Retinal pigment epithelial cell (primary cell): ENCODE results near the gene HDAC9.
"Not testable (repeated sequence)": the region's sequence is repeated elsewhere in the genome, so short reads cannot be mapped to it uniquely, and the experiment has no call there.

Experiments
- DNase-seq: peaks from one replicate; pipeline ENCODE4 v3.0.0-alpha.2; 2010; ENCODE audit warnings: low read depth
- H3K4me3 ChIP-seq: 2 replicates; pipeline ENCODE4 v1.5.1; 2011; ENCODE audit warnings: mild to moderate bottlenecking, low read length, control low read depth, moderate library complexity
- TF ChIP-seq, protein P1 (sequence below): conservative IDR thresholded peaks from 2 replicates; pipeline ENCODE4 v1.5.1; 2011; ENCODE audit warnings: low read depth, low read length, control low read depth, inconsistent platforms

HDAC9 gene

DNA sequence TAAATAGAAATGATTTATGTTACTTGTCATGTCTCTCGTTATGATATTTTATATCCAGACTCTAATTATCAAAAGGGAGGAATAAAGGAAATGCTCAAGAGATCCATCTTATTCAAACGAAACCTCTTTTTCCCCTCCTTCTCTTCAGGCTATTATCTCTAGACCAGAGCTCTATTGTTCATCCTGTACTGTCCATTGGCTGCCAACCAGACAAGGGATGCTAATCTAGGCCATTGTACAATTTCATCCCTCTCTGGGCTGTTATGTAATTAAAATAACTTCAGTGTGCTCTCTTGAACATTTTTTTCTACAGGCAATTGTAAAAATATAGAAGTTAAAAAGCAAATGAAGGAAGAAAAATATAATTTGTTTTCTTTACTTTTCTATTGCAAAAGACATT lies 220.4 kb downstream of the HDAC9 start:
- no peak overlapping the region for H3K4me3 ChIP-seq
- DNase-seq: no peak
- TF ChIP-seq, protein P1, sequence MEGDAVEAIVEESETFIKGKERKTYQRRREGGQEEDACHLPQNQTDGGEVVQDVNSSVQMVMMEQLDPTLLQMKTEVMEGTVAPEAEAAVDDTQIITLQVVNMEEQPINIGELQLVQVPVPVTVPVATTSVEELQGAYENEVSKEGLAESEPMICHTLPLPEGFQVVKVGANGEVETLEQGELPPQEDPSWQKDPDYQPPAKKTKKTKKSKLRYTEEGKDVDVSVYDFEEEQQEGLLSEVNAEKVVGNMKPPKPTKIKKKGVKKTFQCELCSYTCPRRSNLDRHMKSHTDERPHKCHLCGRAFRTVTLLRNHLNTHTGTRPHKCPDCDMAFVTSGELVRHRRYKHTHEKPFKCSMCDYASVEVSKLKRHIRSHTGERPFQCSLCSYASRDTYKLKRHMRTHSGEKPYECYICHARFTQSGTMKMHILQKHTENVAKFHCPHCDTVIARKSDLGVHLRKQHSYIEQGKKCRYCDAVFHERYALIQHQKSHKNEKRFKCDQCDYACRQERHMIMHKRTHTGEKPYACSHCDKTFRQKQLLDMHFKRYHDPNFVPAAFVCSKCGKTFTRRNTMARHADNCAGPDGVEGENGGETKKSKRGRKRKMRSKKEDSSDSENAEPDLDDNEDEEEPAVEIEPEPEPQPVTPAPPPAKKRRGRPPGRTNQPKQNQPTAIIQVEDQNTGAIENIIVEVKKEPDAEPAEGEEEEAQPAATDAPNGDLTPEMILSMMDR: no peak

DNA sequence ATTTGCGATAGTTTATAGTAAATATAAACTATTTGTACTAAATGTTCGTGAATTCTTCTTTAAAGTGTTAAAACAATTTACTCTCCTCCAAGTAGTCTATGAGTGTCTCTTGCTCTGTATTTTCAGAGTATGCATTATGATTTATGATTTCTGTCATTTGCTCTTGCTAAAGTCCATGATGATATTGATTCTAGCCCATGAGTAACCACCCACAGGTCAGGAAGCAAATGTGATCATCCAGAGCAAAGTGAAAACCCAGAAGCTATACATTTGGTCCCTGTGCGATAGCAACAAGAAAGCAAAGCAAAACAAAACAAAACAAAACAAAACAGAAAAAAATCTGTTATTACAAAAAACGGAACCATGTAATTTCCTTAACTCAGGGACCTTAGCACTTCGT lies 225.9 kb downstream of the HDAC9 start:
- no peak for DNase-seq
- TF ChIP-seq, protein P1: no peak
- H3K4me3 ChIP-seq: no peak overlapping the region

DNA sequence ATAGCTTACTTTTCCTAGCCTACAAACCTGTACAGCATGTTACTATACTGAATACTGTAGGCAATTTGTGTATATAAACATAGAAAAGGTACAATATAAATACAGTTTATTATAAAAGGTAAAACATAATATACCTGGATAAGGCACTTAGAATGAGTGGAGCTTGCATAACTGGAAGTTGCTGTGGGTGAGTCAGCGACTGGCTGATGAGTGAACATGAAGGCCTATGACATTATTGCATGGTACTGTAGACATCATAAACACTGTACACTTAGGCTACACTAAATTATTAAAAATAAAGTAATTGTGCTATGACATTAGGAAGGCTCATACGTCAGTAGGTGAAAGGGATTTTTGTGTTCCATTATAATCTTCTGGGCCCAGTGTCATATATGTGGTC lies 228.8 kb downstream of the HDAC9 start:
- no peak overlapping the region for H3K4me3 ChIP-seq
- DNase-seq: no peak
- TF ChIP-seq, protein P1: no peak

DNA sequence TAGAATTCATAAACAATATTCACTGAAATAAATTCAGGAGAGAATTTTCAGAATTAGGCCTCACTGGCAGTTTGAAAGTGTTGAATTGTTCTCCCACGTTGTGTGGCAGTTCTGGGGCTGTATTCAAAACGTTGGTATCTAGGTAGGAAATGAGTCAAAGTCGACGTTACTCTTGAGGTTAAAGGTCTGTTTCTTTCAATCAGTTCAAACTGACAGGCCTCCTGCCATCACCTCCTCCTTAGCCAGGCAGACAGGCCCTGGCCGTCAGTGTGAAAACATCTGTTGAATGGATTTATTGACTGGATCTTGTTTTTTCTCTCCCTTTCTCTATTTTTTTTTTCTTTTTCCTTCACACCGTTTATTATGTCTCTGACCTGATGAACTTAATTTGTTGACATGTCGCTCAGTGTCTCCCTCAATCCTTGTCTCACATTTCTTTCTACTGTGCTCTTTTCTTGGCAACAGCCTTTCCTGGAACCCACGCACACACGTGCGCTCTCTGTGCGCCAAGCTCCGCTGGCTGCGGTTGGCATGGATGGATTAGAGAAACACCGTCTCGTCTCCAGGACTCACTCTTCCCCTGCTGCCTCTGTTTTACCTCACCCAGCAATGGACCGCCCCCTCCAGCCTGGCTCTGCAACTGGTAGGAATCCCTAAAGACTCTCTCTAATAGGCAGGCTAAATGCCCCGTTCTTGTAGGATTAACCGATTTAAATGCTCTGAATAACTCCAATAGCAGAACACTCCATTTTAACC lies 231.7 kb downstream of the HDAC9 start:
- DNase-seq: no peak
- TF ChIP-seq, protein P1: no peak
- H3K4me3 ChIP-seq: no peak overlapping the region

DNA sequence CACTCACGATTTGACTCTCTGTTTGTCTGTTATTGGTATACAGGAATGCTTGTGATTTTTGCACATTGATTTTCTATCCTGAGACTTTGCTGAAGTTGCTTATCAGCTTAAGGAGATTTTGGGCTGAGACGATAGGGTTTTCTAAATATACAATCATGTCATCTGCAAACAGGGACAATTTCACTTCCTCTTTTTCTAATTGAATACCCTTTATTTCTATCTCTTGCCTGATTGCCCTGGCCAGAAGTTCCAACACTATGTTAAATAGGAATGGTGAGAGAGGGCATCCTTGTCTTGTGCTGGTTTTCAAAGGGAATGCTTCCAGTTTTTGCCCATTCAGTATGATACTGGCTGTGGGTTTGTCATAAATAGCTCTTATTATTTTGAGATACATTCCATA lies 240.5 kb downstream of the HDAC9 start:
- not testable (repeated sequence) for DNase-seq

DNA sequence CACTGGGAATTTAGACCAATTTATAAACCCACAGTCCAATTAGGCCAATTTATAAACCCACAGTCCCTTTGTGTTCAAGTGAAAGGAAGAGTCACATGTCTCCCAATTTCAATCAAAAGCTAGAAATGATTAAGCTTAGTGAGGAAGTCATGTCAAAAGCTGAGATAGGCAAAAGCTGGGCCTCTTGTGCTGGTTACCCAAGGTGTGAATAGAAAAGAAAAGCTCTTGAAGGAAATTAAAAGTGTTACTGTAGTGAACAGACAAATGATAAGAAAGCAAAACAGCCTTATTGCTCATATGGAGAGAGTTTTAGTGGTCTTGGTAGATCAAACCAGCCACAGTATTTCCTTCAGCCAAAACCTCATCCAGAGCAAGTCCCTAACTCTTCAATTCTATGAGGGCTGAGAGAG lies 245.0 kb downstream of the HDAC9 start:
- no peak overlapping the region for H3K4me3 ChIP-seq
- no peak for DNase-seq

More for the DNA sequence above, 240.5 kb downstream of the HDAC9 start:
- not testable (repeated sequence) for H3K4me3 ChIP-seq

DNA sequence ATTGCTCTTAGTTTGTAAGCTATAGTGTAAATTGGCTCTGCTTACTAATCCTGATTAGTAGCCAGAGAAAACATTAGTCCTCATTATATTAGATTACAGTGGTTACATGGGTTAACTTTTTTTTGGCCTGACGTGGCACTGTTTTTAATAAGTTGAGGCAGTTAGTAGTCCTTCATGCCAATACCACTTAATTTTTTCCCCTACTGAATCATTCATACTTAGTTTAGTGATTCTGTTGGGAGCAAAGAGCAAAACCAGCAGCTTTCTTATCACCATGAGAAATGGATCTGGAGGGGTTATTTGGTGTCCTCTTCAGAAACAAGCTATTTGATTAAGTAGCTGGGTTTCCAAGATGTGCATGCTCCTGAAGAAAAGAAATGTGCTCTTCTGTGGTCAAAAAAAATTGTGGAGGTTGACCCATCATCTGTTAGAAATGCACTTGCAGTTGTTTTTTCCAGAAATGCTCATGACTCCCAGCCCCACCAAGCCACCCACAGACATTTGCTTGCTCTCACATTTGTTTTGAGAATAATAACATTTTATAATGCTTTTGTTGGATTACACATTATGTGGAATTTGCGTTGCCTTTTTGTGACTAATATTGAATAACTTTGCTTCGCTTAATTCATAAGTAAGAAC lies 258.5 kb downstream of the HDAC9 start:
- TF ChIP-seq, protein P1: no peak
- no peak for DNase-seq
- no peak overlapping the region for H3K4me3 ChIP-seq

More for the DNA sequence above, 245.0 kb downstream of the HDAC9 start:
- TF ChIP-seq, protein P1: no peak
